NT2/D1 (cell line): ENCODE measurements around the gene CRKL.

ENCODE experiments used
- DNase-seq: peaks from one replicate; pipeline ENCODE4 v3.0.0-alpha.2; 2011; ENCODE audit warnings: low read depth, low spot score
- H3K27me3 ChIP-seq: 2 replicates; pipeline ENCODE4 v1.6.0; 2011; ENCODE audit warnings: mild to moderate bottlenecking; ENCODE audit not compliant: insufficient read length, insufficient read depth
- H3K36me3 ChIP-seq: 2 replicates; pipeline ENCODE4 v1.6.1; 2011; ENCODE audit warnings: mild to moderate bottlenecking, low read length, mixed read lengths; ENCODE audit not compliant: insufficient read depth, insufficient read length
- H3K4me1 ChIP-seq: 2 replicates; pipeline ENCODE4 v1.5.1; 2011; ENCODE audit not compliant: insufficient read depth, insufficient read length
- H3K4me3 ChIP-seq: 2 replicates; pipeline ENCODE4 v1.5.1; 2011; ENCODE audit warnings: low read depth; ENCODE audit not compliant: insufficient read length
- H3K9ac ChIP-seq: 2 replicates; pipeline ENCODE4 v1.6.0; 2011; ENCODE audit warnings: low read depth; ENCODE audit not compliant: insufficient read length
- H3K9me3 ChIP-seq: 2 replicates; pipeline ENCODE4 v1.5.1; 2011; ENCODE audit warnings: mild to moderate bottlenecking, low read length; ENCODE audit not compliant: insufficient read depth
- SUZ12 ChIP-seq: IDR thresholded peaks from 2 replicates; pipeline ENCODE4 v1.6.1; 2011; ENCODE audit not compliant: insufficient read length, insufficient read depth; ENCODE audit errors: extremely low read depth
- YY1 ChIP-seq: IDR thresholded peaks from 2 replicates; pipeline ENCODE4 v1.6.1; 2011; ENCODE audit not compliant: insufficient read length, insufficient read depth
- ZNF274 ChIP-seq: IDR thresholded peaks from 2 replicates; pipeline ENCODE4 v1.6.1; 2011; ENCODE audit warnings: mild to moderate bottlenecking, low read depth, low read length

Gene CRKL

DNA sequence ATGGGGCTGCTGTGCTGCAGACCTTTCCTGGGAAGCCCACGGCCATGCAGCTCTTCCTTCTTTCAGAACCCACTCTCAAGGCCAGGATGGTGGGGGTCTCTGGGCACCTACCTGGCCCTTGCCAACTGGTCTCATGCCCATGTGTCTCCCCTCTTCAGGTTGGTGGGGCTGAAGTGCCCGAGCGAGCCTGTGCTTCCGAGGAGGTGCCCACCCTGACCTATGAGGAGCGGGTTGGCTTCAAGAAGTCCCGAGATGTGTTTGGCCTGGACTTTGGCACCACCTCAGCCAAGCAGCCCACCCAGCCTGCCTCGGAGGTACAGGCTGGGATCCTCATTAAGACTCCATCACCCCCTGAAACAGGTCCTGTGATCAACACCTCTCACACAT is 74.8 kb downstream of the CRKL start:
- H3K36me3 ChIP-seq = peaks cover 89% of the 10 kb centered on the region
- H3K9ac ChIP-seq = no peak overlapping the region
- DNase-seq = no peak
- no peak for TF ChIP-seq YY1
- no peaks in the 10 kb centered on the region for H3K4me1 ChIP-seq
- H3K9me3 ChIP-seq = no peaks in the 10 kb centered on the region
- no peak overlapping the region for H3K4me3 ChIP-seq
- H3K27me3 ChIP-seq = no peaks in the 10 kb centered on the region

DNA sequence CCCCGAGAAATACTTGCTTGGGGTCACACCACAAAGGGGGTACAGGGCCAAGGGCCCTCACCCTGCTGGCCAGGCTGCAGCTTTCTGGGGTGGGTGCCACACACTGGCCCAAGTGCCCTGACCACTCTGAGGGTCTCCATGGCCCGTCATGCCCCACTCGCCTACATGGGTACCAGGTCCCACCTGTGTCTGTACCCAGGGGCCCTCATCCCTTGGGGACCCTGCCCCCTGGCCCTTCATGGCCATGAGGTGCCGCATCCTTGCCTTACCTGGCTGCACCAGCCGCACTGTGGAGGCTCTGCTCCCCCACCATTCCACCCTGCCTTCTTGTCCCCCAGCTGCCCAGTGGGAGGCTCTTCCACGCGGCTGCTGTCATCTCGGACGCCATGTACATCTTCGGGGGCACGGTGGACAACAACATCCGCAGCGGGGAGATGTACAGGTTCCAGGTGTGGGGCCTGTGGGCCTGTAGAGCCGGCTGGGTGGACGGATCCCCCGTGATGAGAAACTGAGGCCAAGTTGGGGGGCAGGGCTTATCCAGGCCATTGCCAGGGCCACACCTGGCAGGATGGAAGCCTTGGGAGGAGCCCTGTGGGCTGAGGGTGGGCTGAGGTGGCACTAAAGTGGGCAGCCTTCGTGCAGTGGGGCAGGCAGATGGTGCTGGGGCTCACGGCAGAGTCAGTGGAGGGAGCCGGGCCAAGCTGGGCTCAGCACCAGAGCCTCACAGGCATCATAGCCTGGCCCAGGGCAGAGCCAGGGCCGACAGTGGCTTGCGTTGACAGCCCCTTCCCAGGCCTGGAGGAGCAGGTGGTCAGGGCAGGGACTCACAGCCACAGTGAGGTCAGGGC is 75.5 kb downstream of the CRKL start:
- Histone ChIP-seq H3K9ac (no peak overlapping the region), H3K4me1 (no peaks in the 10 kb centered on the region), H3K4me3 (no peak overlapping the region), H3K27me3 (no peaks in the 10 kb centered on the region), H3K9me3 (no peaks in the 10 kb centered on the region), H3K36me3 (peaks cover 91% of the 10 kb centered on the region)
- DNase-seq = no peak
- no peak for TF ChIP-seq ZNF274
- TF ChIP-seq SUZ12 = no peak
- TF ChIP-seq YY1 = no peak

DNA sequence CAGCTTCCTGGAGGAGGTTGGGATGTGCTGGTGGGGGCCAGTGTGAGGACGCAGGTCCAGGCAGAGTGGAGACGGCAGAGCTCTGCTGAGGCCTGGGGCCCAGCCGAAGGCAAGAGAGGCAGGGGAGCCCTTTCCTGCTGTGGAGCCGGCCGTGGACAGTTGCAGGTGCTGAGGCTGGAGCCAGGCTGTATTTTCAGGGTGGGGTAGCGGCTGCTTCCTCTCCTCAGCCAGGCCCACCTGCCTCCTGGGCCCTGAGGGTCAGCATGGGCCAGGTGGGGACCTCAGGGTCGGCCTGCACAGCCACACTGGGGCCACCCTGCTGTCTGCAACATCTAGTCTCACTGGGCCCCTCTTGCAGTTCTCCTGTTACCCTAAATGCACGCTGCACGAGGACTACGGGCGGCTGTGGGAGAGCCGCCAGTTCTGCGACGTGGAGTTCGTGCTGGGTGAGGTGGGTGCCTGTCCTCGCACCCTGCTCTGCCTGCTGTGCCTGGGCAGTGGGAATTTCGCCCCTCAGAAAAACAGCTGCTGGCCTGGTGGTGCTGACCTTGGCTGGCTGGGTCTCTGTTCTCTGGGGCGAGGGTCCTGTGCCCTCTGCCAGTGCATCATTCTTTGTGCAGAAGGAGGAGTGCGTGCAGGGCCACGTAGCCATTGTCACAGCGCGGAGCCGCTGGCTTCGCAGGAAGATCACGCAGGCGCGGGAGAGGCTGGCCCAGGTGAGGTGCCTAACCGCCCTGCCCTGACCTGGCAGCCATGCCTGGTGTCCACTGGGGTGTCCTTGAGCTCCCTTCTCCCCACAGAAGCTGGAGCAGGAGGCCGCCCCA is 76.3 kb downstream of the CRKL start:
- no peak for DNase-seq
- Histone ChIP-seq H3K36me3 (peaks cover 91% of the 10 kb centered on the region), H3K9ac (no peak overlapping the region), H3K4me1 (no peaks in the 10 kb centered on the region), H3K9me3 (no peaks in the 10 kb centered on the region), H3K27me3 (no peaks in the 10 kb centered on the region), H3K4me3 (no peak overlapping the region)
- TF ChIP-seq YY1 (no peak), ZNF274 (no peak), SUZ12 (no peak)

DNA sequence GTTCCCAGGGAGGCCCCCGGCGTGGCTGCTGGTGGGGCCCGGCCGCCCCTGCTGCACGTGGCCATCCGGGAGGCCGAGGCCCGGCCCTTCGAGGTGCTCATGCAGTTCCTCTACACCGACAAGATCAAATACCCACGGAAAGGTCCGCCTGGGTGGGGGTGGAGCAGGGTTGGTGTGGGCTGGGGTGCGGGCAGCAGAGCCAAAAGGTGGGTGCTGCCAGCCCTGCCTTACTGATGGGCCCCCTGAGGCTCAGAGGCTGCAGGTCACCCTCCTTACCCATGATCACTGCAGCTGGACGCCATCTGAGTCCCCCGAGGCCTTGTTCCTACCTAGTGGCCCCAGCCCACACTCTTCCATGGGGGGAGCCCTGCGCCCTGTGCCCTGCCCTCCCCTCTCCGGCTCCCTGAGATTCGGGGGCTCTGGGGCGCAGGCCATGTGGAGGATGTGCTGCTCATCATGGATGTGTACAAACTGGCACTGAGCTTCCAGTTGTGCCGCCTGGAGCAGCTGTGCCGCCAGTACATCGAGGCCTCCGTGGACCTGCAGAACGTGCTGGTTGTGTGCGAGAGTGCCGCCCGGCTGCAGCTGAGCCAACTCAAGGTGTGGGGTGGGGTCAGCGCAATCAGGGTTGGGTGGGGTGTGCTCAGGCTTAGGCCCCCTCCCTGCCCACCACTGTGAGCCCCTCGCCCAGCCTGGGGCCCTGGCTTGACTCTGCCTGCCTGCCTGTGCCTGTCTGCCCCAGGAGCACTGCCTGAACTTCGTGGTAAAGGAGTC is 77.1 kb downstream of the CRKL start:
- Histone ChIP-seq H3K27me3 (no peaks in the 10 kb centered on the region), H3K9me3 (no peaks in the 10 kb centered on the region), H3K4me3 (no peak overlapping the region), H3K9ac (no peak overlapping the region), H3K36me3 (peaks cover 95% of the 10 kb centered on the region), H3K4me1 (no peaks in the 10 kb centered on the region)
- DNase-seq = no peak
- TF ChIP-seq YY1 = no peak
- TF ChIP-seq ZNF274 = no peak
- TF ChIP-seq SUZ12 = no peak

DNA sequence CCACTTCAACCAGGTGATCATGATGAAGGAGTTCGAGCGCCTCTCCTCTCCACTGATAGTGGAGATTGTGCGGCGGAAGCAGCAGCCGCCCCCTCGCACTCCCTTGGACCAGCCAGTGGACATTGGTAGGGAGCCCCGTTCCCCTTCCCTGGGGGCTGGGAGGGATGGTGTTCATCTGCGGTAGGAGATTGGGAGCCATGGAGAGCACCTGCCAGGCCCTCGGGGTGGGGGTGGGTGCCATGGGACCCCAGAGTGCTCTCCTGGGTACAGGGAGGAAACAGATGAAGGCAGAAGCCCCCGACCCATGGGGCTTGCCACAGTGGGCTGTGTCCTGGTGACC is 77.7 kb downstream of the CRKL start:
- DNase-seq = no peak
- TF ChIP-seq YY1 (no peak), SUZ12 (no peak)
- Histone ChIP-seq H3K9me3 (no peaks in the 10 kb centered on the region), H3K27me3 (no peaks in the 10 kb centered on the region), H3K4me3 (no peak overlapping the region), H3K9ac (no peak overlapping the region), H3K4me1 (peaks cover 2% of the 10 kb centered on the region), H3K36me3 (peaks cover 95% of the 10 kb centered on the region)

GRCh38 chr22:20995329-20996030 is 78.3 kb downstream of the CRKL start:
- TF ChIP-seq ZNF274 (no peak), YY1 (no peak), SUZ12 (no peak)
- Histone ChIP-seq H3K9ac (no peak overlapping the region), H3K4me3 (no peak overlapping the region), H3K36me3 (peaks cover 95% of the 10 kb centered on the region), H3K4me1 (peaks cover 2% of the 10 kb centered on the region), H3K27me3 (no peaks in the 10 kb centered on the region), H3K9me3 (no peaks in the 10 kb centered on the region)
- no peak for DNase-seq

DNA sequence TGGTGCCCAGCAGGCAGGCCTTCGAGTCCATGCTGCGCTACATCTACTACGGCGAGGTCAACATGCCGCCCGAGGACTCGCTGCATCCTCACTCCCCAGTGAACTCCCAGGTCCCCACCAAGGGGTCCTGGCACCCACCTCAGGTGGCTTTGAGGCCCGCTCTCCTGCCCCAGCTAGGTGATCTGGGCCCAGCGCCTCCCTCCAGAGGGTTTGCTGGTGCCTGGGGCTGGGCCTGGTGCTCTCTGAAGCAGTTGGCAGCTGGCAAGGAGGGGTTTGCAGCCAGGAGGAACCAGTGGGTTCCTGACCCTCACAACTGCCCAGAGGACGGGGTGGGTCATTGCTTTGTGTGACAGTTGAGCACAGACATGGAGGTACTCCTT is 78.8 kb downstream of the CRKL start:
- peaks cover 2% of the 10 kb centered on the region for H3K4me1 ChIP-seq
- H3K27me3 ChIP-seq = no peaks in the 10 kb centered on the region
- H3K9me3 ChIP-seq = no peaks in the 10 kb centered on the region
- no peak overlapping the region for H3K9ac ChIP-seq
- H3K36me3 ChIP-seq = peaks cover 95% of the 10 kb centered on the region
- H3K4me3 ChIP-seq = no peak overlapping the region
- TF ChIP-seq YY1 (no peak), SUZ12 (no peak), ZNF274 (no peak)
- no peak for DNase-seq
